HL-60 (cell line): ENCODE measurements around the gene GABBR1.

Experiments
- DNase-seq, 2 experiments: peaks; one replicate each; pipeline ENCODE4 v3.0.0-alpha.2; 2010 to 2020; ENCODE audit warnings: low read depth in 1 of 2, low spot score in 1 of 2
- H3K27ac ChIP-seq: fragments of 250-450 bp; sonication (Bioruptor Pico); replicated peaks from 2 replicates; pipeline ENCODE4 v1.5.1; 2020; ENCODE audit warnings: mild to moderate bottlenecking, moderate library complexity
- H3K27me3 ChIP-seq: fragments of 250-450 bp; sonication (Bioruptor Pico); 2 replicates; pipeline ENCODE4 v1.5.1; 2021; ENCODE audit warnings: mild to moderate bottlenecking, moderate library complexity; ENCODE audit not compliant: insufficient read depth, poor library complexity, severe bottlenecking
- H3K4me3 ChIP-seq: replicated peaks from 2 replicates; pipeline ENCODE4 v1.5.1; 2011; ENCODE audit warnings: mild to moderate bottlenecking, control low read depth, low read length; ENCODE audit not compliant: insufficient read depth
- GABPA ChIP-seq: IDR thresholded peaks from 2 replicates; pipeline ENCODE4 v1.6.1; 2012; ENCODE audit warnings: low read depth
- POLR2AphosphoS5 ChIP-seq: IDR thresholded peaks from 2 replicates; pipeline ENCODE4 v1.6.1; 2012; ENCODE audit warnings: low read depth
- REST ChIP-seq: IDR thresholded peaks from 2 replicates; pipeline ENCODE4 v1.6.1; 2012; ENCODE audit warnings: low read depth; ENCODE audit not compliant: insufficient replicate concordance
- SPI1 ChIP-seq: IDR thresholded peaks from 2 replicates; pipeline ENCODE4 v1.6.1; 2012; ENCODE audit warnings: low read depth, mild to moderate bottlenecking, borderline replicate concordance
- TF ChIP-seq, protein P1 (sequence below): IDR thresholded peaks from one replicate; pipeline ENCODE4 v1.5.1; 2011; ENCODE audit warnings: low read length, control low read depth, inconsistent platforms; ENCODE audit not compliant: insufficient read depth

The GABBR1 gene

DNA sequence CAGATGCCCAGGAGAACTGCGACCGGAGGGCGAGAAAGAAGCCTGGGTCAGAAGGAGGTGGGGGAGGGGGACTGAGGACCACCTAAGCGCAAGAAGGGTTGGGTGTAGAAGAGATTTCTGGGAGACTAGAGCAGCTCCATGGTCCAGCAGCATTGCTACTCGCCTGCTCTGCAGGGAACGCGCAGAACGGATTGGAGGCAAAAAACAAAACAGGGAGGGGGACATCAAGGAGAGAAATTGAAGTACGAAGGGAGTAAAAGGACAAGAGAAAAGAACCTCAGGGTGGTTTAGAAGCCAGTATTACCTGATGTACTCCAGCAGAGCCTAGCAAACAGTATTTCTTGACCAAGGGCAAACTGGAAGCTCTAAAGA is 537 bp upstream of the GABBR1 start:
- peak overlapping the region; percentile 28 for H3K4me3 ChIP-seq
- no peak for DNase-seq
- no peak overlapping the region for H3K27ac ChIP-seq
- no peak for TF ChIP-seq SPI1
- H3K27me3 ChIP-seq, result peaks cover 48% of the 10 kb centered on the region

DNA sequence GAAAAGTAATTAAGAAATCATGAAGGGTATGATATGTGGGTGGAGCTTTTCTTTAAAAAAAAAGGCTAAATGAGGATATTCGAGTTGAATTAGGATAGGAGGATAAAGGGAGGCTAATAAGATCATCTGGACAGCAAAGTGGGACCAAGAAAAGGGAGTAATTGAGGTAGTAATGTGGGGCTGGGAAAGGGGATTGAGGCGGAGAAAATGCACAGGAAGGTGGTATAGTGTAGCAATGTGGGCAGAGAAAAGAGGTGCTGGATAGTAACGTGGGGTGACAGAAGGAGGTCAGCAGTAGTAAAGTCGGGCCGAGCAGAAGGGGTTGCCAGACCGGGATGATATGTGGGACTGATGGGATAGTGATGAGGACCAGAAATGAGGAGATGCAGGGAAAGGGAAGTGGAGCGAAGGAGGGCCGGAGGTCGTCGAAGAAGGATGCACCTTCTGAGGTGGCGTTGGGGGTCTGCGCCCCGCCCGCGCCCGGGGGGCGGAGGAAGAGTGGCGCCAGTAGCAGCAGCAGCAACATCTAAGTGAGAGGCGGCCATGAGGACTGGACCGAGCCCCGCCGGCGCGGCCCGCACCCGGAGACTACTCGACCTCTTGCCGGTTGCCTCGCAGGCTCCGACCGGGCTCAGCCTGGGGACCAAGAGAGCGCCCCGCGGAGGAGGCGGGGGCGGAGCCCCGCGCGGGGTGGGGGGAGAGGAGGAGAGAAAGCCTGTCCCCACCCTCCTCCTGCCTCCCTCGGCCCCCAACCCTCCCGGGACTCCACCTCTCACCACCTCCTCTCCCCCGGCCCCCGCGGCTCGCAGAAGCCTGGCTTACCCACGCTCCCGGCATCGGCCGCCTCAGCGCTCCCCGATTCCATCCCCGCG is 887 bp downstream of the GABBR1 start:
- Histone ChIP-seq H3K27me3 (peaks cover 57% of the 10 kb centered on the region), H3K27ac (no peak overlapping the region), H3K4me3 (peak overlapping the region; percentile 28)
- DNase-seq, result no peak
- no peak for TF ChIP-seq SPI1
- TF ChIP-seq GABPA, result no peak
- no peak for TF ChIP-seq REST
- TF ChIP-seq POLR2AphosphoS5, result no peak
- TF ChIP-seq, protein P1, sequence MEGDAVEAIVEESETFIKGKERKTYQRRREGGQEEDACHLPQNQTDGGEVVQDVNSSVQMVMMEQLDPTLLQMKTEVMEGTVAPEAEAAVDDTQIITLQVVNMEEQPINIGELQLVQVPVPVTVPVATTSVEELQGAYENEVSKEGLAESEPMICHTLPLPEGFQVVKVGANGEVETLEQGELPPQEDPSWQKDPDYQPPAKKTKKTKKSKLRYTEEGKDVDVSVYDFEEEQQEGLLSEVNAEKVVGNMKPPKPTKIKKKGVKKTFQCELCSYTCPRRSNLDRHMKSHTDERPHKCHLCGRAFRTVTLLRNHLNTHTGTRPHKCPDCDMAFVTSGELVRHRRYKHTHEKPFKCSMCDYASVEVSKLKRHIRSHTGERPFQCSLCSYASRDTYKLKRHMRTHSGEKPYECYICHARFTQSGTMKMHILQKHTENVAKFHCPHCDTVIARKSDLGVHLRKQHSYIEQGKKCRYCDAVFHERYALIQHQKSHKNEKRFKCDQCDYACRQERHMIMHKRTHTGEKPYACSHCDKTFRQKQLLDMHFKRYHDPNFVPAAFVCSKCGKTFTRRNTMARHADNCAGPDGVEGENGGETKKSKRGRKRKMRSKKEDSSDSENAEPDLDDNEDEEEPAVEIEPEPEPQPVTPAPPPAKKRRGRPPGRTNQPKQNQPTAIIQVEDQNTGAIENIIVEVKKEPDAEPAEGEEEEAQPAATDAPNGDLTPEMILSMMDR, result no peak

GRCh38 chr6:29631209-29631810 is 1.7 kb downstream of the GABBR1 start:
- TF ChIP-seq POLR2AphosphoS5, result no peak
- TF ChIP-seq REST, result no peak
- TF ChIP-seq SPI1, result no peak
- no peak for TF ChIP-seq GABPA
- TF ChIP-seq, protein P1, result no peak
- Histone ChIP-seq H3K27me3 (peaks cover 63% of the 10 kb centered on the region), H3K27ac (no peak overlapping the region), H3K4me3 (no peak overlapping the region)
- no peak for DNase-seq

DNA sequence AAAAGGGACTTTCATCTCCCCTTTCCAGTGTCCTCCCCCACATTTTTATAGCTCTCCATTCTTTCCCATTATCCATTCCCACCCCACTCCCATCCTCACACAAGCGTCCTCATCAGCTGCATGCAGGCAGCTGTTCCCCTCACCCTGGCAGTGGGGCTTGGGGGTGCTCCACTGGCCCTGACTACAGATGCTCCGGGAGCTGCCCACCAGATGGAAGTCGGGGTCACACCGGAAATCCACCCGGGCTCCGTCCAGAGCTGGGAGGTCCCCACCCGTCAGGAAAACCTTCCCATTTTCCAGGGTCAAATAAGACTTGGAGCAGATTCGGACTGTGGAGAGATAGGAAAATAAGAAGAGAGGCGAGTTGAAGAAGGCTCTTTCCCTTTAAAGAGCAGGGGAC is 2.7 kb downstream of the GABBR1 start:
- Histone ChIP-seq H3K27me3 (peaks cover 65% of the 10 kb centered on the region), H3K4me3 (no peak overlapping the region), H3K27ac (no peak overlapping the region)
- TF ChIP-seq GABPA (no peak), SPI1 (no peak), REST (no peak), POLR2AphosphoS5 (no peak)
- TF ChIP-seq, protein P1, result no peak
- no peak for DNase-seq
